ENCODE data around the gene ERICH2.

DNA sequence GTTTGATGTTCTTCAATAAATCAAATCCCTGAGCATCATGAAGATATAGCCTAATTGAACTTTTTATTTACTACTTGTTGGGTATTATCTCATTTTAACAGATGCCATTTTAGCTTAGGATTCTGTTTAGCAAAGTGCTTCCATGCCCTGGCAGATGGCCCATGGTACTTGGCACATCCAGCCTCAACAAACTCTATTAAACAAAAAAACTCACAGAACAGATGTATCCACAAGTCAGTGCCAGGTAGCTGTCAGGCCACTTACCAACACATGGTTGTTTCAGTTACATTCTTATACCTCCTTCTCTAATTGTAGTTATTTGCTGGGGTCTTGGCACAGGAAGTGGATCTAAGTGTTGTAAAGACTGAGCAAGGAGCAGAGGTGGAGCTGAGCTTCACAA, 76.1 kb downstream of the ERICH2 start:
- TF ChIP-seq CTCF (IDR thresholded peaks at IDR 0.05) (no peak), POLR2A (IDR thresholded peaks at IDR 0.05) (no peak)

Data from Peyer's patch (tissue), 4 donors.